Stimulated activated CD4-positive, alpha-beta T cell treated with anti-CD3 and anti-CD28 coated beads, TNF-alpha, amount 100 ng/mL, for 48 hours (primary cell): ENCODE data around the gene HS3ST5.

Experiments used
- DNase-seq, 3 donors: peaks; one replicate each; pipeline ENCODE4 v3.0.0-alpha.2; 2020; ENCODE audit warnings: low read depth in 3 of 3

HS3ST5 gene

GRCh38 chr6:114195631-114196403 lies 147.0 kb downstream of the HS3ST5 start:
- no peak for DNase-seq

GRCh38 chr6:114195027-114195365 lies 147.8 kb downstream of the HS3ST5 start:
- DNase-seq, result no peak

GRCh38 chr6:114194362-114195026 lies 148.3 kb downstream of the HS3ST5 start:
- DNase-seq, result no peak

- no peak for DNase-seq
These were observed 155.3 kb downstream of the HS3ST5 start for GRCh38 chr6:114187563-114187962.

- DNase-seq, result no peak
These were observed 161.2 kb downstream of the HS3ST5 start for GRCh38 chr6:114181664-114182063.

- DNase-seq, result no peak
These were observed 163.4 kb downstream of the HS3ST5 start for GRCh38 chr6:114179411-114179810.

- DNase-seq, result no peak
These were observed 166.1 kb downstream of the HS3ST5 start for GRCh38 chr6:114176726-114177125.

GRCh38 chr6:114172576-114173260 lies 170.1 kb downstream of the HS3ST5 start:
- DNase-seq, result no peak

GRCh38 chr6:114171473-114171872 lies 171.3 kb downstream of the HS3ST5 start:
- no peak for DNase-seq

- no peak for DNase-seq
These were observed 171.8 kb downstream of the HS3ST5 start for GRCh38 chr6:114170958-114171387.

- no peak for DNase-seq
These were observed 172.5 kb downstream of the HS3ST5 start for GRCh38 chr6:114170372-114170771.

GRCh38 chr6:114169763-114170162 lies 173.1 kb downstream of the HS3ST5 start:
- DNase-seq, result no peak

- no peak for DNase-seq
These were observed 174.9 kb downstream of the HS3ST5 start for GRCh38 chr6:114167583-114168576.

- DNase-seq, result no peak
These were observed 178.6 kb downstream of the HS3ST5 start for GRCh38 chr6:114164207-114164606.

- DNase-seq, result no peak
These were observed 180.0 kb downstream of the HS3ST5 start for GRCh38 chr6:114162691-114163347.

GRCh38 chr6:114160881-114161280 lies 181.9 kb downstream of the HS3ST5 start:
- no peak for DNase-seq

- DNase-seq, result no peak
These were observed 183.1 kb downstream of the HS3ST5 start for GRCh38 chr6:114159727-114160126.

- DNase-seq, result no peak
These were observed 183.8 kb downstream of the HS3ST5 start for GRCh38 chr6:114158838-114159694.

- DNase-seq, result no peak
These were observed 184.4 kb downstream of the HS3ST5 start for GRCh38 chr6:114158411-114158810.

GRCh38 chr6:114157848-114158247 lies 185.0 kb downstream of the HS3ST5 start:
- DNase-seq, result no peak
